CD4-positive, alpha-beta T cell (primary cell): ENCODE results near the gene LRRC1. TPM values are rescaled to one million over a fixed set of nuclear protein-coding genes. Genes with fewer than 3 reads are reported as not detected.

Experiments
- ATAC-seq: fragments of 200-7000 bp; cut with Tn5 transposase; one replicate; pipeline ENCODE4 v1.10.0; 2022; ENCODE audit warnings: mild to moderate bottlenecking; ENCODE audit not compliant: poor library complexity
- CTCF ChIA-PET: fragments of 350-600 bp; sonication (Branson Sonifier 250); formaldehyde crosslinking; loops from one replicate; lab custom pipeline; 2021; ENCODE audit warnings: antibody characterized with exemption, inconsistent platforms; lab: Charles Lee
- POLR2A ChIA-PET: fragments of 350-600 bp; sonication (Branson Sonifier 250); formaldehyde crosslinking; loops from one replicate; lab custom pipeline; 2021; ENCODE audit warnings: antibody characterized with exemption, inconsistent platforms; lab: Charles Lee
- DNase-seq, 14 experiments: peaks; one replicate each; pipeline ENCODE4 v3.0.0-alpha.2; 2013 to 2020; ENCODE audit warnings: mixed read lengths in 2 of 14
- H3K27ac ChIP-seq, 2 donors: one replicate each; pipeline versions ENCODE4 v1.5.1 to v1.7.0; 2013; ENCODE audit warnings: low read length in 2 of 2, low read depth in 1 of 2, mild to moderate bottlenecking in 1 of 2
- H3K27me3 ChIP-seq, 2 experiments: 1 replicate in 1 of 2; 2 replicates in 1 of 2; pipeline versions ENCODE4 v1.6.1 to v1.7.0; 2013; ENCODE audit warnings: low read length in 2 of 2, control low read depth in 1 of 2, mild to moderate bottlenecking in 1 of 2, moderate library complexity in 1 of 2; ENCODE audit not compliant: insufficient read depth in 2 of 2, control insufficient read depth in 1 of 2
- H3K36me3 ChIP-seq: one replicate; pipeline ENCODE4 v1.6.1; 2013; ENCODE audit warnings: low read length, control low read depth; ENCODE audit not compliant: insufficient read depth
- H3K4me1 ChIP-seq: one replicate; pipeline ENCODE4 v1.6.1; 2013; ENCODE audit warnings: low read length, control low read depth; ENCODE audit not compliant: insufficient read depth
- H3K4me3 ChIP-seq: one replicate; pipeline ENCODE4 v1.5.1; 2013; ENCODE audit warnings: mild to moderate bottlenecking, low read length, moderate library complexity
- H3K9me3 ChIP-seq, 2 experiments: 1 replicate in 1 of 2; 2 replicates in 1 of 2; pipeline versions ENCODE4 v1.6.1 to v1.7.0; 2013; ENCODE audit warnings: low read length in 2 of 2, mild to moderate bottlenecking in 2 of 2, control low read depth in 1 of 2, moderate library complexity in 1 of 2; ENCODE audit not compliant: control insufficient read depth in 1 of 2, insufficient read depth in 1 of 2
- H3K27ac Mint-ChIP-seq: one replicate; pipeline ENCODE4 v1.8.0; 2020; ENCODE audit warnings: mixed read lengths
- H3K27me3 Mint-ChIP-seq: one replicate; pipeline ENCODE4 v1.8.0; 2021; ENCODE audit warnings: mixed read lengths
- H3K36me3 Mint-ChIP-seq: one replicate; pipeline ENCODE4 v1.8.0; 2021; ENCODE audit warnings: low read depth, mixed read lengths
- H3K4me1 Mint-ChIP-seq: one replicate; pipeline ENCODE4 v1.8.0; 2021; ENCODE audit warnings: low read depth, mixed read lengths
- H3K4me3 Mint-ChIP-seq: one replicate; pipeline ENCODE4 v1.8.0; 2020; ENCODE audit warnings: mild to moderate bottlenecking, mixed read lengths
- H3K9me3 Mint-ChIP-seq: one replicate; pipeline ENCODE4 v1.8.0; 2020; ENCODE audit warnings: mixed read lengths
- intact Hi-C, 2 experiments: fragments of 100-400 bp; cut with DNase I in 1 of 2; cut with micrococcal nuclease in 1 of 2; formaldehyde crosslinking; loops; one replicate each; pipeline versions ENCODE4 v1.15.1 to v1.9.0; 2023 to 2025; cut with DNase I, micrococcal nuclease
- total RNA-seq, 174 experiments: library from RNA in 2 of 174; stranded (reverse) in 2 of 174; gene quantifications; one replicate each; pipeline ENCODE4 v1.2.3 and lab custom pipeline; 2021 to 2026
- TF ChIP-seq, protein P1 (sequence below): fragments of 200-600 bp; IDR thresholded peaks from one replicate; pipeline ENCODE4 v1.8.0; 2022; ENCODE audit warnings: antibody characterized with exemption, mild to moderate bottlenecking

The LRRC1 gene
- total RNA-seq, 2 experiments from 2014 or later, result 0.78 to 1.1 TPM

DNA sequence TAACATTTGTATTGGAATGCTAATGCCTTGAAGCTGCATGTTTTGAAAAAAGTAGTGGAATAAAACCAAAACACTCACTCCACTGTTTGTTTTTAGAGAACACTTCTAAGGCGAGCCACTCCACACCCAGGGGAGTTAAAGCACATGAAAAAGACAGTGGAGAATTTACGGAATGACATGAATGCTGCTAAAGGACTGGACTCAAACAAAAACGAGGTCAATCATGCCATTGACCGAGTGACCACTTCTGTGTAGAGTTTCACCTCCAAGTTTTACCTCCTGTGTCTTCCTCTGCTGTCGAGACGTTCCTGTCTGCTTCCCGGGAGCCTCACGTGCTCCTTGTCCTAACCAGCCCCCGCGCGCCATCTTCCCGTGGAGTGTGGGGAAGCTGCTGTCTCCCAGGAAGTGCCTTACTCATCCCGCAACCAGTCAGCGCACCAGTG lies 127.8 kb downstream of the LRRC1 start:
- intact Hi-C loops, result no loop called here
- no peak overlapping the region for H3K27ac ChIP-seq
- Mint-ChIP-seq H3K27me3 (no peaks in the 10 kb centered on the region), H3K4me3 (no peak overlapping the region), H3K36me3 (peaks cover 22% of the 10 kb centered on the region), H3K27ac (no peak overlapping the region), H3K4me1 (no peaks in the 10 kb centered on the region), H3K9me3 (no peaks in the 10 kb centered on the region)
- DNase-seq (no peak), ATAC-seq (no peak)
- no peaks in the 10 kb centered on the region for H3K27me3 ChIP-seq
- H3K36me3 ChIP-seq, result no peaks in the 10 kb centered on the region
- POLR2A ChIA-PET, result no interaction called here
- TF ChIP-seq, protein P1, sequence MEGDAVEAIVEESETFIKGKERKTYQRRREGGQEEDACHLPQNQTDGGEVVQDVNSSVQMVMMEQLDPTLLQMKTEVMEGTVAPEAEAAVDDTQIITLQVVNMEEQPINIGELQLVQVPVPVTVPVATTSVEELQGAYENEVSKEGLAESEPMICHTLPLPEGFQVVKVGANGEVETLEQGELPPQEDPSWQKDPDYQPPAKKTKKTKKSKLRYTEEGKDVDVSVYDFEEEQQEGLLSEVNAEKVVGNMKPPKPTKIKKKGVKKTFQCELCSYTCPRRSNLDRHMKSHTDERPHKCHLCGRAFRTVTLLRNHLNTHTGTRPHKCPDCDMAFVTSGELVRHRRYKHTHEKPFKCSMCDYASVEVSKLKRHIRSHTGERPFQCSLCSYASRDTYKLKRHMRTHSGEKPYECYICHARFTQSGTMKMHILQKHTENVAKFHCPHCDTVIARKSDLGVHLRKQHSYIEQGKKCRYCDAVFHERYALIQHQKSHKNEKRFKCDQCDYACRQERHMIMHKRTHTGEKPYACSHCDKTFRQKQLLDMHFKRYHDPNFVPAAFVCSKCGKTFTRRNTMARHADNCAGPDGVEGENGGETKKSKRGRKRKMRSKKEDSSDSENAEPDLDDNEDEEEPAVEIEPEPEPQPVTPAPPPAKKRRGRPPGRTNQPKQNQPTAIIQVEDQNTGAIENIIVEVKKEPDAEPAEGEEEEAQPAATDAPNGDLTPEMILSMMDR, result no peak
- no peaks in the 10 kb centered on the region for H3K4me1 ChIP-seq
- H3K4me3 ChIP-seq, result no peak overlapping the region
- no peaks in the 10 kb centered on the region for H3K9me3 ChIP-seq
- CTCF ChIA-PET, result no interaction called here

DNA sequence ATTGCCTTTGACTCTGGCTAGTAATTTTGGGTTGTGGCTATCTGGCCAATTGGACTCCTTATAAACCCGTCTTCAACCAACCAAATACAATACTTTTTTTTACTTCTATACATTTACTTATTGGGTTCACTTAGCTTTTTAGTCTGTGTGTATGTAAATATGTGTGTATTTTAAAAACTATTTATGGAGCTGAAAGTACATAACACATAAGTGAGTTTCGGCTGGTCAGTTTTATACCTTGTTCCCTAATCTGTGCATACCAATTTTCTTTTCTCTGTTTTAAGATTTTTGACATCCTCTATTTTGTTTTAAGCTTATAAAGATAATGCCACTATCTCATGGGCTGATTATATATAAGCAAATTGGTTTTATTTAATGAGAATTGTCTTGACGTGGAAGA lies 129.5 kb downstream of the LRRC1 start:
- DNase-seq, result no peak
- Histone ChIP-seq H3K36me3 (no peaks in the 10 kb centered on the region), H3K4me3 (no peak overlapping the region), H3K9me3 (no peaks in the 10 kb centered on the region), H3K27me3 (no peaks in the 10 kb centered on the region), H3K4me1 (no peaks in the 10 kb centered on the region), H3K27ac (no peak overlapping the region)
- Mint-ChIP-seq H3K9me3 (no peaks in the 10 kb centered on the region), H3K27ac (no peak overlapping the region), H3K27me3 (no peaks in the 10 kb centered on the region), H3K4me3 (no peak overlapping the region), H3K36me3 (peaks cover 22% of the 10 kb centered on the region), H3K4me1 (no peaks in the 10 kb centered on the region)
- ChIA-PET CTCF (no interaction called here), POLR2A (no interaction called here)
- intact Hi-C loops, result no loop called here
- no peak for ATAC-seq
- TF ChIP-seq, protein P1, result no peak

DNA sequence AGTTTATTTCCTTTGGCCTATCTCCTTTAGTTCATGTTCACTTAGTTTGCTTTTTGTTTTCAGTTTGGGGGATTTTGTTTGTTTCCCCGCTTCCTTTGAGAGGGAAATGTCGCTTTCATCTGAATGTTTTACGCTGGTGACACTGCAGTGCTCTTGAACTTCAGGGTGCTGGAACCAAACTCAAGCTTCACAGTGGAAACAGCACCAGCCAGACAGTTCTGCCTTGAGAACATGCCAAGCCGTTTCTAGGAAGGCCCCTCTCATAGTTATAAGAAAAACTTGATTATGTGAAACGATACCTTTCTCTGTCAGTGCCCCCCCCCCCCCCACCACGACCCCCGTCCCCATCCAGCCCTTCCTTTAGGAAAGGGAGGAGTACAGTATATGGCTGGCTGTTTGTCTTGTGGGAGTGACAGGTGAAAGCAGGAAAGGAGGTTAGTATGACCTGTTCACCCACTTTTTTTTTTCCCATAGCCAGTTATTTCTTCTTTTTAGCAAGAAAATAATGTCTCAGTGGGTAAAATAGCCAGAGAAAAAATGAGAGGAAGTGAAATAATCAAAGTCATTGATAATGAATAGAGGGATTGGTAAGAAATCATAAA lies 130.1 kb downstream of the LRRC1 start:
- peaks cover 16% of the 10 kb centered on the region for H3K36me3 Mint-ChIP-seq
- no peak for ATAC-seq
- H3K27me3 ChIP-seq, result no peaks in the 10 kb centered on the region
- no peaks in the 10 kb centered on the region for H3K4me1 Mint-ChIP-seq
- no peaks in the 10 kb centered on the region for H3K36me3 ChIP-seq
- H3K27me3 Mint-ChIP-seq, result no peaks in the 10 kb centered on the region
- TF ChIP-seq, protein P1, result no peak
- no peak overlapping the region for H3K27ac Mint-ChIP-seq
- H3K4me1 ChIP-seq, result no peaks in the 10 kb centered on the region
- intact Hi-C loops, result no loop called here
- ChIA-PET POLR2A (no interaction called here), CTCF (no interaction called here)
- no peak for DNase-seq
- H3K4me3 Mint-ChIP-seq, result no peak overlapping the region
- no peaks in the 10 kb centered on the region for H3K9me3 Mint-ChIP-seq
- no peak overlapping the region for H3K4me3 ChIP-seq
- no peaks in the 10 kb centered on the region for H3K9me3 ChIP-seq
- no peak overlapping the region for H3K27ac ChIP-seq
